Measurements from ENCODE around the gene BCL10.
"Not testable (repeated sequence)": the region's sequence is repeated elsewhere in the genome, so short reads cannot be mapped to it uniquely, and the experiment has no call there.

The BCL10 gene

DNA sequence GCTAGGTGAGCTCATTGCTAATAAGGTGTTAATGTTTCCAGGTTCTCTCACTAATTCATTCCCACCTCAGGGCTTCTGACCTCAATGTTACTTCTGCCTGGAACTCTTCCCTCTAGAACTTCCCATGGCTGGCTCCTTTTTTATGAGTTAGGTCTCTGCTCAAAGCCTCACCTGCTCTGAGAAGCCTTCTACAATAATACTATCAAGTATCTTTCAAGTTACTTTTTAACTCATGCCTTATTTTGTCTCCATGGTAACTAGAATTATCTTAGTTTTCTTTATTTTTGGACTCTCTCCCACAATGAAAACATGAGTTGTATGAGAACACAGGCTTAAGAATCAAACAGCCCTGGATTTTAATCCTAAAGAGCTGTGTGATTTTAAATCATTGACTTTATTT, 13.4 kb downstream of the BCL10 start:
- no peak for DNase-seq

DNA sequence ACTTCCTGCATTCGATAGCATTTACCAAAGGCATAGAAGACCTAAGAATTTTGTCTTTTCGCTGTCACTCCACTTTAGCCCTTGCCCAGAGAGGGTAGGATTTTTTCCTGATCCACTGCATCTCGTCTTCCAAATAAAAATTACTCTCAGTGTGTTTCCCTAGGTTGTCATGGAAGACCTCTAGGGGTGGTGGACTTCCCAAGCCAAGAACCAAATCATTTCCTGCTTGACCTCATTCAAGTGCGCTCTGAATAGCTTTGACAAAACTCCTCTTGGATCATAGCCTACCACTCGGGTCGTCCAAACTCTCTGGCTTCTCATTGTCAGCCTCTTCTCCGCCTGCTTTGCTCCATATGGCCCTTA, 16.5 kb downstream of the BCL10 start:
- DNase-seq: no peak

DNA sequence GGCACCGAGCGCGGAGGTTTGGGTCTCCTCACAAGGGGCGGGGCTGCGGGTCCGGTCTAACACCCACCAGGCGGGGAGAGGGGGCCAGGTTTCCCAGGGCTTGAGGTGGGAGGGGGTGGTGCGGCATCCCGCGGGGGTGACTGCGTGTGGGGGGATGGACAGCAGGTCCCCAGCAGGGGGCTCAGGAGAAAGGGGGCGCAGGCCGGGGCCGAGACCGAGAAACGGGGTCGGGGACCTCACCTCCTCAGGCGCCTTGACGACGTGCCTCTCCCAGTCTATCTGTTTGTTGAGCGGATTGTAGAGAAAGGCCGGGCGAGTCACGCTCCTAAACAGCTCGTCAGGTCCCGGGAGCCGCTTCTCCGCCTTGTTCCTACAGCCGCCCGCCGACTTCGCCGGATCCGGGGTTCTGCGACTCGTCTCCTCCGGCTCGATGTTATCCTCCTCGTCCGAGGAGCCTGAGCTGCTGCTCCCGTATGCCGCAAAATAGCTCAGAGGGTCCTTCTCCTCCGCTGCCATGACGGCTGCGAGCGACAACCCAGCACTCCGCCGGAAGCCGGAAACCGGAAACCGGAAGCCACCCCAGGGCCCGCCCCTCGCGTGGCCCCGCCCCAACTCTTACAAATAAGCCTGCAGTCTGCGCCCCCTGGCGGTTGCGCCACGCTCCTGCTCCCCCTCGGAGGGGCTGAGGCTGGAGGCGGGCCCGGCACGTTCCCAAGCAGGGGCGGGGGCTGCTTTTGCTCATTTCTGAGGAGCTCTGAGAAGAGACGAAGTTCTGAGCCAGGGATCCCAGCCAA, 17.1 kb downstream of the BCL10 start, which contains the start of gene C1orf52:
C1orf52 (minus strand) TSS at position 545 of the 794 bp plus-strand sequence; CDS start at position 516, 29 bp downstream.
- peak; percentile 96 for DNase-seq

DNA sequence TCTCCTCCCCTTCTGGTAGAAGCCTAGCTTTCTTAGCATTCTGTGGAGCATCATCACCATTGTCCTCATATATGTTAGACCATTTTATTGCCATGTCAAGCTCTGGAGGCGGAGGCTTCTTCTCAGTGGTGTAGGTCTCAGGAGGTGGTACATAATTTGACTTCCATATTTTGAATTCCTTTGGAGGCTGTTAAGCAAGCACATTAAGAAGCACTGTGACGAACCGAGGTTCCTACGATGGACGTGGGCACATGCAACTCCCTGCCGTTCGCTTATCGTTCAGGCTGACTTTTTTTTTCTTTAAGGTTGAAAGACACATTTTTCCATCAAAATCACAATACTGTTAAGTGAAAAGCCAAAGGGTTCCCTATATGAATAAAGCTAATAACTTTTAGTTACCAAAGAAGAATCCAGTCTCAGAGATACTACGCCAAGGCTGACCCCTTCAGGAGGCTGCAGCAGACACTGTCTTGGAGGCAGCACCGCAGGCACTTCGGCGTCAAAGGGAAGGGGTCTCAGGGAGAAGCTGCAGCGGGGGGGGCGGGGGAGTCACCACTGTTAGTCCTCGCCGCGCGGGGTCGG, 17.8 kb downstream of the BCL10 start:
- peak; percentile 18 for DNase-seq

DNA sequence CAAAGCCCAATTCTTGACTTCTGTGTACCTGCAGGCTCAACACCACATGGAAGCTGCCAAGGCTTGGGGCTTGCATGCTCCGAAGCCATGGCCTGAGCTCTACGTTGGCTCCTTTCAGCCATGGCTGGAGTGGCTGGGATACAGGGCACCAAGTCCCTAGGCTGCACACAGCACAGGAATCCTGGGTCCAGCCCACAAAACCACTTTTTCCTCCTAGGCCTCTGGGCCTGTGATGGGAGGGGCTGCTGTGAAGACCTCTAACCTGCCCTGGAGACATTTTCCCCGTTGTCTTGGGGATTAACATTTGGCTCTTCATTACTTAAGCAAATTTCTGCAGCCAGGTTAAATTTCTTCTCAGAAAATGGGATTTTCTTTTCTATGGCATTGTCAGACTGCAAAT, 27.4 kb downstream of the BCL10 start:
- DNase-seq: not testable (repeated sequence)

DNA sequence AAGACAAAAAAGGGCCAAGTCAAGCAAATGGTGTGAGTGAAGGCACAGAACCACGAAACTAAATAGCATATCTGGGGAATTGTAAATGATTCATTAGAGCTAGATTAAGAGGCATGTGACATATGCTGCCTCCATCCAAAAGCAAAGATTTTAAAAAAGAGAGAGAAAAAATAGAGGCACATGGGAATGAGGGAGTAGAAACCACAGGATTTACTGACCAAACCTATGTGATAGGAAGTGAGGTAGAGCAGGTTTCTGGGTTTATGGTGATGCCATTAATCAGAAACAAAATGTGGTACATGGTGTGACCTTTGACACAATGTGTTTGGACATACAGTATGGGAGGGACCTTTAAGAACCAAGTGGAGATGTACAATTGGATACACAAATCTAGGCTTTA, 30.5 kb downstream of the BCL10 start:
- no peak for DNase-seq

DNA sequence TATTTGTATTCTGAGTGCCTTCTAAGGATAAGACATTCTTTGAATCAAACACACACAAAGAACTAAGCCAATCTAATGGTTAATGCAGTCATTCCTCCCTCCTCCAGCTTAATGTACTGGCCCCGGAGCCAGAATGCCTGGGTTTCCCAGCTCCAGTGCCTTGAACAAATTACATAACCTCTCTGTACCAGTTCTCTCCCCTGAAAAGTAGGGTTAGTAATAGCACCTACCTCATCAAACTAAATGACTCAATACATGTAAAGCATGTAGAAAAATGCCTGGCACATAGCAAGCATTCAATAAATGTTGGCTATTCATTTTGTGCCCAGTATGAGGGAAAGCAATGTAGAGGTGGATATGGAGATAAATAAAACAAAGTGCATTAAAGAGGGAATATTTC, 31.0 kb downstream of the BCL10 start:
- DNase-seq: no peak

DNA sequence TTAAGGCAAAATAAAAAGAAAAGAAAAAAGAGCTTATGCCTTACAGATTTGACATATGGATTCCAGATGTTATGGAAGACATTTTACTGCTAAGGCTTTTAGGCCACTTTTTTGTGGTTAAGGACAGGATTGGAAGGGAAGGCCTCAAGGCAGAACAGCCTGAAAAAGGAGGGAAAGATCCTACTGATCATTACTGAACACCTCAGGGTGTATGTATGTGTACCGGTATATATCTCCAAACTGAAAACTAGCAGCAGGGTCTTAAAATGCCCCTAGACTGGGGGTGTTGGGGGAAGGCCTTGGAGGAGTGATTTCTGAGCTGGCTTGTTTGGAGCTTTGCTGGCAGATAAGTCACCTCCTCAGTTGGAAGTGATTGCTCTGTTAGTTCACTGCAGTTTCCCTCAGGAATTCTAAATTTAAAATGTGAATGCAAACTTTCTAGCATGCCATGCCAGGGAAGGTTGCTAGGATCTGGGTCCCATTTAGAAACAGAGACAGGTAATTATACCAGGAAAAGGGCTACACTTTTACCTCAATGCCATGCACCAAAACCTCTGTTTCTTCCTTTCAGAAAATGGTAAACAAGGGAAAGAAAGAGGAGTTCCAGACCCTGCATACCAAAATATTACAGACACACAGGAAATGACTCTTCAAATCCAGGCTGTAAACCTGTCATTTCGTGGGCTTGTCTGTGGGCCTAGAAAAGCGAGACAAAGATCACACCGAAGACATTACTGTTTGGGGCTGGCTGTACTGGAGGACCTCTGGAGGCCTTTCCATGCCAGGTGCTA, 32.0 kb downstream of the BCL10 start:
- peak; percentile 37 for DNase-seq

DNA sequence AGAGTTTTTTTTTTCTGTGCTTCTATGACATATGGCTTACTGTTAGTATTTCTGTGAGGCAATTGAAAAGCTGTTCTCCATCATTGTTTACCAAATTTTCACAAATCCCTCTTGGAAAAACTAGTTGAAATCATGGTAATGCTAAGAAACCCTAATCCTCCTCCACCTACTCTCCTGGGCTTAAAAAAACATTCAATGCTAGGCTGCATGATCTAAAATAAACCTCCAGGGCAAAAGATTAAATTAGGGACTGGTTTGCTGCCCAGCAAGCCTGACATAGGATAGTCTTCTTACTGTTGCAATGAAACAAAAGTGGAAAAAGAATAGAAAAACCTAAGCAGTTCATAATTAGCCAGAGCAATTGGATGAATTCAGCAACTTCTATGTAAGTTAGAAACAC, 33.1 kb downstream of the BCL10 start:
- DNase-seq: no peak

DNA sequence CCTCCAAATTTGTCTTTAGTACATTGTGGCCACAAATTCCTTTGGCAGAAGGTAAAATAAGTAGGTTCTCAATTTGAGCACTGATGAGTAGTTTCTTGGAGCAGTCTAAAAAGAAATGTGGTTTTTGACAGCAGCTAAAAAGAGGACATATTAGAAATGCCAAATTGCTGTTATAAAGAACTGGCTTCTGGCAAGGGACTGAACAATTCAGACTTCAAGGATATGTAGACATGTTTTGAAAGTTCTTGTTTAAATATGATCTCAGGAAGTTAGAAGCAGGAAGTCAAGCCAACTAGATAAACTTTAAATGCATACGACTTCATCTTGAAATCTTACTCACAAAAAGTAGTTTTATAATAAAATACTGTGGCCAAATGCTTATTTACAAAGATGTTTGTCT, 35.8 kb downstream of the BCL10 start:
- peak; percentile 24 for DNase-seq

DNA sequence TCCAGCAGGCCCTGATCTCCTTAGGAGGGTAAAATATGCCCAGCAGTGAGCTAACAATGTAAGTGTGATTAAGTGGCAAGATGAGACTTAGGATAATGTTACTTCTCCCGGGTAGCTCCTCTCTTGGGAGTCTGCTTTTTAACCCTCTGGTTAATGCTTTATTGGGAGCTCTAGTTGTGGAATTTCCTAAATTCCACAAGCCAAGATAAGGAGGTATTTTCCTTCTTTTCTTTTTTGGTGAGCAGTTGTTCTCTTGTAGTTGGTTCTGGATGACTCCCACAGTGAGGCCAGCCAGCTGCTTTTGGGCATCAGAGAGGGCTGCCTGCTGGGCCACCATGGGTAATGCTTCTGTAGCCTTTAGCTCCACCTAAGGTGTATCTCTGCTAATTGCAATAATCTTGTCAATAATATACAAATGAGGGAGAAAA, 36.2 kb downstream of the BCL10 start:
- DNase-seq: peak; percentile 65

DNA sequence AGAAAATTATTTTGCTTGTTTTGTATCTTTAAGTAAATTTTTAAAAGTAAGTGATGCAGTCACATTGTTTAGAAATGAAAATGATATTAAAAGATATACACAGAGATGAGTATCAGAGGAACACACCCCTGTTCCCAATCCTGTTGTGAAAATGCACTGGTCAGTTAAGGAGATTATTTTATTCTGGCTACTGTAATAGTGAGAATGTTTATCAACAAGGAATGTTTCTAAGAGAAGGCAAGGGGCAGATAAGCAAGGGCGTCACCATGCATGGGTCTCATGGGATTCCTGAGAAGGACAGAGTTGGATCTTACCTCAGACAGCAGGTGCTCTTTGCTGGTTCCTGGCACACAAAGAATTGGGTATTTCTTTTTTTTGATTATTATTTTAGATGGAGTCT, 38.8 kb downstream of the BCL10 start:
- DNase-seq: no peak

DNA sequence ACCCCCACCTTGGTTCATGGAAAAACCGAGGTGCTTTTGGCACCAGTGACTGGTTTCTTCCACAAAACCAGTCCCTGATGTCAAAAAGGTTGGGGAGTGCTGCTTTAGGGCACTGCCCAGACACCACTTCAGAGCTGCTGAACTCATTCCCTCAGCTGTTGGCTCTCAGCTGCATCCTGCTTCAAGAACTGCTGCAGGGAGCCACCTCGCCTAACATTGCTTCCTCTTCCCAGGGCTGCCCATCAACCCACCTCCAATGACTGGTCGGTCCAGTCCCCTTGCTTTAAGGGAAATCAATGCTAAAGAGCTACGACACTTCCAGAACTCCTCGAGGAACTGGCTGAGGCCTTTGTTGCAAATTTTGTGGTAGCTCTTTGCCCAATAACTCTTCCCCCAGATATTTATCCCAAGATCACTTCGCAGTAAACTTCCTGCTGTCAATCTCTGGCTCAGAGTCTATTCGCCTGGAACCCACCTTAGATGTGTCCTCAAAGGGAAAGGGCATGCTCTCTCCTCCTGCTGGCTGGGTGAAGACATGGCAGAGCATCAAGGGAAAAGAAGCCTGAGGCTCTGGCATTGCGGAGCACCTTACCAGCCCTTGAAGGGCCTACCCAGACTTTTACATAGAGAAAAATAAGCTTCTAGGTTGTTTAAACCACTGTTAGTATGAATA, 46.0 kb downstream of the BCL10 start:
- DNase-seq: peak; percentile 35

DNA sequence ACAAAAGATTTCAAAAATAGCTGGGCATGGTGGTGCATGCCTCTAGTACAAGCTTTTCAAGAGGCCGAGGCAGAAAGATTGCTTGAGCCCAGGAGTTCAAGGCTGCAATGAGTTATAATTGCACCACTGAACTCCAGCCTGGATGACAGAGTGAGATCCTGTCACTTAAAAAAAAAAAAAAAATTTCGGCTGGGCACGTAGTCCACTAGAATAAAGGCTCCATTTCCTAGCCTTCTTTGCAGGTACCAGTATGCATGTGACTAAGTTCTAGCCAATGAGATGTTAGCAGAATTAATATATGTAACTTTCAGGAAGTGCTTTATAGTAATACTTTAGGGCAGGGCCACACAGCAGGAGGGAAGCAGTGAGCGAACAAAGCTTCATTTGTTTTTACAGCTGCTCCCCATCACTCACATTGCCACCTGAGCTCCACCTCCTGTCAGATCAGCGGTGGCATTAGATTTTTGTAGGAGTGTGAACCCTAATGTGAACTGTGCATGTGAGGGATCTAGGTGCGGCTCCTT, 46.8 kb downstream of the BCL10 start:
- no peak for DNase-seq

DNA sequence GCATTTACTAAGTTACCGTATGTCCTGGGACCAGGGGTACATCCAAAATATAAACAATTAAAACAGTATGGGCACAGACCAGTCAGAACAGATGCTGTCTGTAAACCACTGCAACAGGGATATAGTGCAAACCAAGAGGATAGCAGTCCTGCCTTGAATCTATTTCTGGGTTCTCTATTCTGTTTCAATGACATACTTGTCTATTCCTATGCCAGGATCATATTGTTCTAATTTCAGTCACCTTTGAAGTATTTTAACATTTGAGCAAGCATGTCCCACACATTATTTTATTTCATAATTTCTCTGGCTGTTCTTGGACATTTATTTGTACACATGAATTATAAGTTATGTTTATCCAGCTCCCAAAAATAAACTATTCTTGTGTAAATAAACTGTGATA, 47.5 kb downstream of the BCL10 start:
- no peak for DNase-seq

DNA sequence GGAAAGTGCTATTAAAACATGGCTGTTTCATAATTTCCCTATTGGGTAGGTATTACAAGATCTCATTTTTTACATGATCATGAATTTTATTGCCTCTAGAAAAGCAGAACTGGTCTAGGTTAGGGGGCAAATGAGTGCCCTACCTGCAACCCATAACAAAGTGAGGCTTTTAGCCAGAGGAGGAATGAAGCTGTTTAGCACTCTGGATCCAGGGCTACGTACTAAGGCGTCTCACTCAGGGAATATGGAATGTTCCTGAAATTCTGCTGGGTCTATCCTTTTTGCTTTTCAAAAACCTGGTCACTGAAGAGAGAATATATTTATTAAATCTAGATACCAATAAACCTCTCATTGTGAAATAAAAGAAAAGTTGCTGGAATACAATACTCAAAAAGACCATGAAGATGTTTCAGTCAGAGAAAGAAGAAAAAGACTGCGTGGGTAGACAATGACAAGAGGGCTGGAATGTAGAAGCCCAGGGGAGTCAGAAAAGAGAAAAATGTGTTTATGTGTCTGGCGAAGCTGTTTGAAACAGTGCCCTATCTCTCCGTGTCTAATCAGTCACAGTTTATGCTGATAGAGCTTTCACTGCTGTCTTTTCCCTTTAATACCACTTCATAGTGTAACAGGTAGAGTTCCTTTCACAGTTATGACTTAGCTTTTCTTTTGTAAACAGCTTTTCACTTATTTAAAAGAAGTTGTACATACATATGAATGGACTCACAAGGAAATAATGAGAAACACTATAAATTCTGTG, 50.6 kb downstream of the BCL10 start:
- no peak for DNase-seq

DNA sequence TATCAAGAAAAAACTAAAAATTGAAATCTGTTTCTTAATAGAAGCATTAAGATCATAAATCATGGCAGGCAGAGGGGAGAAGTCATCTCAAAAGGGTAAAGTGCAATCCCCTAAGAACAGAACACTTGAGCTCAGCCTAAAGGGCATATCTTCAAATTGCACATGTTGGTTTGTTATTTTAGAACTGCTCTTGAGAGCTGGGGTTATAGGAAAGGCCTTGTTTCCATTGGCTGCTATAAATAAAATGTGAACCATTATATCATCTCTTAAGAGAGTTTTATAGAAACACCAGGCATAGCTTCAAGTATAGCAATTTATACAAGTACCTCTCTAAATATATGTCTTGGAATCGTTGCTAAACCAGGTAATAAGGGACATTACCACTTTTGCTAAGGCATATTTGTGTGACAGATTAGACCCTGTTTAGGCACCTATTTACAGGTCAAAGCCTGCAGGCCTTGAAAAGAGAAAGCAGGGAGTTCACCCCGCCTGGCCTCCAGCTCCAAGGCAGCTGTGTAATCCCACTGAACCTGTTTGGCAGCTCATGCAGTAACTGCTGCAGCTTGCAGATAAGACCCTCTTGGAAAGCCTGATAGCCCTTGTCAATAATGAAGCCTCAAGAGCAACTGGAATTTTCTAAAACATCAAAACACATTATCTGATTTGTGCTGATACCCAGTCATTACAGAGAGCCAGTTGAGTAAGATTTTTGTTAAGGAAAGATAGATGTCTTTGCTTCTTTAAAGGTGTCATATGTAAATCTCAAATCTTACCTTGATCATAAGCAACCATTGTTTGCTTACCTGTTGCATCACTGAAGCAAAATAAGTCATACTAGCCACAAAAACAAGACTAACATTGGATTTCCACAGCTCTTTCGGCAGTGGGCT, 51.5 kb downstream of the BCL10 start:
- peak; percentile 78 for DNase-seq

DNA sequence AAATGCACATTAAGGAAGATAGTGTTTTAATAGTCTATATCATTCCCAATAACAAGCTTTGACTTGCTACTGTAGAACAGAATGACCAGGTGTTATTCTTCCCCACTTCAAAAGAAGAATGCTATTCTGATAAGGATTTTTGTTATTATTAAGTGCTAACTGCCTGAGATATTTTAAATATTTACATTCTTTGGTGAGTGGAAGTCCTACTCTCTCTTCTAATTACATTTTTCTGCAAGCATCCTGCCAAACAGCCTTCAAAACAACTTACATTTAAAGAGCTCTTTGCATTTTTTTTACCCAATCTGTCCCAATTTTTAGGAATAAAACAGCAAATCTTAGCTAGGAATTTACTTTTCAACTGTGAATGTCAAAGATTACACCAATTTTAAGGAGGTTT, 52.1 kb downstream of the BCL10 start:
- no peak for DNase-seq

DNA sequence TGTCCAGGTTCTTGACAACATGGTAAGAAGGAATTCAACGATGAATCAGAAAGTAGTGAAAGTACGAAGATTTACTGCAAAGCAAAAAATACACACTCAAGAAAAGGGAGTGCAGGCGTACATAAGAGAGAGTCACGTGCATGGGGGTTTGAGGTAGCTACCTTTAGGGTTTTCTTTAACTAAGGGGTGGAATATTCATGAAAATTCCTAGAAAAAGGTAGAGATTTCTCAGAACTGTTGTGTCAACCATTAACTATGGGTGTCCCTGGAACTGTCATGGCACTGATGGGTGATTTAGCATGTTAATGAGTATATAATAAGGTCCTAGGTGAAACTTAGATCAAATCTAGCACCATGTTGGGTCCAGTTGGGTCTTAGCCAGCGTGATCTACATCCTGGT, 53.1 kb downstream of the BCL10 start:
- DNase-seq: no peak

DNA sequence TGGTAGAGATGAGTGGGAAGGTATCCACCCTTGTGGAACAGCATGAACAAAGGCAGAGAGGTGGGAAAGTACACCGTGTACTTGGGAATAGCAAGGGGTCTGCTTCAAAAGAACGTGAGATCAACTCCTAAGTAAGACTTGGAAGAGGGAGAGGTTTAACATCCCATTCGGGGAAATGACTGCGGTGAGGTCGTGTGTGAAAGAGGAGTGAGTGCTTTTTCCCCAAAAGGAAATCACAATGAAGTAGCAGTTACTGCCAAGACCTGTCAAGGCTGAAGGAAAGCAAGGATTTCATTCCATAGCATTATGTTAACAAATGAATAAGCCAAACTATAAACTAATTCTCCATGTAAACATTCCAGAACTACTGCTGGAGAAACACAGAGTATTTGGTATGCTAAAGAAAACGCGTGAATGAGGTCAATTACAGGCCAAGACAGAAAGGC, 55.7 kb downstream of the BCL10 start:
- DNase-seq: no peak

Data from hematopoietic multipotent progenitor cell treated with erythropoietin and hydrocortisone succinate and interleukin-3 and kit ligand, for 4 days (in vitro differentiated cells).